Fibroblast of skin of right quadriceps (primary cell): ENCODE measurements around the gene PITX1.
A peak's percentile ranks its signal among the peaks of the same experiment; 100 is the strongest.
"Not testable (repeated sequence)": the region's sequence is repeated elsewhere in the genome, so short reads cannot be mapped to it uniquely, and the experiment has no call there.

Source experiments
- DNase-seq: peaks from one replicate; pipeline ENCODE4 v3.0.0-alpha.2; 2013

The PITX1 gene

GRCh38 chr5:135008981-135009735 lies 24.9 kb downstream of the PITX1 start:
- DNase-seq, result no peak

- DNase-seq, result no peak
Observed at GRCh38 chr5:135008556-135008955, 25.5 kb downstream of the PITX1 start.

DNA sequence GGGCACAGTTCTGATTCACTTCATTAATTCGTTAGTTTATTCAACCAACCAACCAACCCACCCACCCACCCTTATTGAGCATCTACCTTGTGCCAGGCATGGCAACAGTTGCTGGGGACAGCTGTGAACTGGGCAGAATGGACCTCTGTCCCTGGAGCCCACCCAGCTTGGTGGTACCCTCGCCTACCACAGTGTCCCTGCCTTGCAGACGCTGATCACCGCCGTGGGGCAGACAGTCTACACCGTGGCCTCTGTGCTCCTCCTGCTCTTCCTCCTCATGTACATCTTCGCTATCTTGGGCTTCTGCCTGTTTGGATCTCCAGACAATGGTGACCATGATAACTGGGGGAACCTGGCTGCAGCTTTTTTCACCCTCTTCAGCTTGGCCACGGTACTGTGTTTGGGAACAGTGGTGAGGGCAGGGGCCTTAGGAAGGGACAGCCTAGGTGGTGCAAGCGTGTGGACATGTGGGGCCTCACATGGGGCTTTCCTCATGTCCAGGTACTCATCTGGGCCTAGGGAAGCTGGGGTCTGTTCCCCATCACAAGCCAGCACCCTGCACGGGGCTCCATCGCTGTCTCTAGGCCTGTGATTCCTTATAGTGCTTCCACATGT lies 26.2 kb downstream of the PITX1 start:
- no peak for DNase-seq

DNA sequence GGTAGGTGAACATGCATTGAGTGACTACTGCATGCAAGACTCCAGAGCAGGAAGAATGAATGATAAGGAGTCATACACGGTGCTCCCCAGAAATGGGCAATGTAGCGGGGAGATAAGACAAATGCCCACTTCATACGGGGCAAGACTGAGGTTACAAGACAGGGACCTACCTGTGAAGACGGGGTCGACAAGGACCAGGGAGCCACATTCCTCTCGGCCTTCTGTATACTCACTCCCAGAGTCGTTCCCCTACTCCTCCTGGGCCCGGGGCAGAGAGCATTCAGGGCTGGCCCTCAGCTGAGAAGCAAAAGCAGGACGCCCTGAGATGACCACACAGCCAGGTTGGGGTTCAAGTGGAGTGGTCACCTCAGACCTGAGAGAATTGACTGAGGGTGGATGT lies 26.7 kb downstream of the PITX1 start:
- DNase-seq, result no peak

- no peak for DNase-seq
Observed at GRCh38 chr5:135005076-135005475, 29.0 kb downstream of the PITX1 start.

DNA sequence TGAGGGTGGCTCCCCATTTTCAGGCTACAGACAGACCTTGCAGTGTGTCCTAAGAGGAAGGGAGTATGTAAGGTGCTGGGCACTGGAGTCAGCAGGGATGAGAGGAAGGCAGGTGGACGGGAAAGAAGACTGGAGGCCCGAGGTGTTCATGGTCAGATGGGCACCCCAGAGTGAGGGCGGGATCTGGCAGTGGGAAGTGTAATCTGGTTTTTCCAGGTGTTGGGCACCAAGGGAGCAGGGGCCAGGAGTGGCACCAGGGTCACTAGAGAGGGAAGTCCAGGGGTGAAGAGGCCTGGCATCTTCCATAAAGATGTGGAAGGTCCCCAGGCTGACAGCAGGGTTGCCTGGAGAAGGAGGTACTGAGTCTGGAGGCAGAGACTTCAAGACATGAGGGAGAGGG lies 29.7 kb downstream of the PITX1 start:
- no peak for DNase-seq

- DNase-seq, result not testable (repeated sequence)
Observed at GRCh38 chr5:134998068-134998467, 36.0 kb downstream of the PITX1 start.

- no peak for DNase-seq
Observed at GRCh38 chr5:134997015-134997414, 37.0 kb downstream of the PITX1 start.

DNA sequence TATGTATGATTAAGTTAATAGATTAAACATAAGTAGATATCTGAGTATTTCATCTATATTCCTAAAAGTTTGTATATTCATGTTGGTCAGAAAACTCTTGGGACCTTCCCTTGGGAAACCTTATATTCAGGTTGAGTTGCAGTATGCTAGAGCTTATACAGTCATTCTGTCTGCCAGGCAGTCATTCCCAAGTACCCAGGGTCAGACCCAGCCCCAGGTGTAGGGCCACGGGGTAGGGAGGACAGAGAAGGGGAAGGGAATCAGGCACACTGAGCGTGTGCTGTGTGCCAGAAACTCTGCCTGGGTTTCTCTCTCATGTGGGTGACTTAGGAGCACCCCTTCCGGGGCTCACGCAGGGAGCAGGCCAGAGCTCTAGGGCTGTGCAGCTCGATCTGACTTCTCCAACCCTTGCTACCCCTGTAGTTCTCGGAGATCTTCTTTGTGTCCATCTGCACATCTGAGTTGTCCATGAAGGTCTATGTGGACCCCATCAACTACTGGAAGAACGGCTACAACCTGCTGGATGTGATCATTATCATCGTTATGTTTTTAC lies 38.1 kb downstream of the PITX1 start:
- DNase-seq, result no peak

DNA sequence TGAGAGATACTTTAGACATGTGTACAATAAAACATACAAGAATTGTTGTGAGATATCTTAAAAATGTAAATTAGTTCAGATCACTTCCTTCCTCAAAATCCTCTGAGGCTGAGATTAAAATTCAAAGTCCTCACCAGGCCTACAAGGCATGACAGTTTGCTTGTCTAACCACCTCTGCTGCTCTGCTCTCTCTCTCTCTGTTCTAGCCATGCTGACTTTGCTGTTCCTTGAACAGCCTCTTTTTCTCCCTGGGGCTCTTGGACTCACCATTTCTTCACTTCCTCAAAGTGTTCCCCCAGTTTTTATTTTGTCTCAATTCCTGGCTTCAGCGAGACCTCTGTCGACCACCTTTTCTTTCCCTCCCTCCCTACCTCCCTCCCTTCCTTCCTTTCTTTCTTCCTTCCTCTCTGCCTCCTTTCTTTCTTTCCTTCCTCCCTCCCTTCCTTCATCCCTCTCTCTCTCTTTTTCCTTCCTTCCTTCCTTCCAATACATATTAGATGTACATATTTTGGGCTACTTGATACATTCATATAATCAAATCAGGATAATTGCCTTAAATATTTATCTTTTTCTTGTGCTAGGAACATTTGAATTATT lies 39.4 kb downstream of the PITX1 start:
- DNase-seq, result no peak

GRCh38 chr5:134993161-134993560 lies 40.9 kb downstream of the PITX1 start:
- DNase-seq, result no peak

DNA sequence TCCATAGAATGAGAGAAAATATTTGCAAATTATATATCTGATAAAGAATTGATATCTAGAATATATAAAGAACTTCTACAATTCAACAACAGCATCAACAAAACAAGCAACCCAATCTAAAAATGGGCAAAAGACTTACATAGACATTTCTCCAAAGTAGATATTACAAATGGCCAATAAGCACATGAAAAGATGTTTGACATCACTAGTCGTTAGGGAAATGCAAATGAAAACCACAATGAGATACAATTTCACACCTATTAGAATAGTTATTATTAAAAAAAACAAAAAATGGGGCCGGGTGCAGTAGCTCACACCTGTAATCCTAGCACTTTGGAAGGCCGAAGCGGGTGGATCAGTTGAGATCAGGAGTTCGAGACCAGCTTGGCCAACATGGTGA lies 41.9 kb downstream of the PITX1 start:
- DNase-seq, result no peak

DNA sequence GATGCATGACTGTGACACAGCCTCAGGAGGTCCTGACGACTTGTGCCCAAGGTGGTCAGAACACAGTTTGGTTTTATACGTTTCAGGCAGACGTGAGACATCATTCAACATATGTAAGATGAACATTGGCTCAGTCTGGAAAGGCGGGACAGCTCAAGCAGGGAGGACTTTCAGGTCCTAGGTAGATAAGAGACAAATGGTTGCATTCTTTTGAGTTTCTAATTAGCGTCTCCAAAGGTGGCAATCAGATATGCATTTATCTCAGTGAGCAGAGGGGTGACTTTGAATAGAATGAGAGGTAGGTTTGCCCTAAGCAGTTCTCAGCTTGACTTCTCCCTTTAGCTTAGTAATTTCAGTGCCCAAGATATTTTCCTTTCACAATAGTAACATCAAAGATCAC lies 43.8 kb downstream of the PITX1 start:
- DNase-seq, result not testable (repeated sequence)

DNA sequence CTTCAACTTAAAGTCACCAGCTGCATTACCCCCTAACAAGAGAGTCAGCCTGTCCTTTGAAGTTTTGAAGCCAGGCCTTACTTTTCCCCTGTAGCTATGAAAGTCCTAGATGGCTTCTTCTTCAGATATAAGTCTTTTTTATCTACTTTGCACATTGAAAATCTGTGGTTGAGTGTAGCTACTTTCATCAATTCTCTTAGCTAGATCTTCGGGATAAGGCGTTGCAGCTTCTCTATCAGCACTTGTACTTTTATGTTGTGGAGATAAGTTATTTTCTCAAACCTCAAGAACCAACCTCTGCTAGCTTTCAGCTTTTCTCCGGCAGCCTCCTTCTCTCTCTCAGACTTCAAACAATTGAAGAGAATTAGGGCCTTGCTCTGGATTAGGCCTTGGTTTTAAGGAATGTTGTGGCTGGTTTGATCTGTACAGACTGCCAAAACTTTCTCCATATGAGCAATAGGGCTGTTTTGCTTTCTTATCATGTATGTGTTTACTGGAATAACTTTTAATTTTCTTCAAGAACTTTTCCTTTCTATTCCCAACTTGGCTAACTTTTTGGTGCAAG lies 44.7 kb downstream of the PITX1 start:
- peak; percentile 28 for DNase-seq

- DNase-seq, result no peak
Observed at GRCh38 chr5:134982230-134982629, 51.8 kb downstream of the PITX1 start.

DNA sequence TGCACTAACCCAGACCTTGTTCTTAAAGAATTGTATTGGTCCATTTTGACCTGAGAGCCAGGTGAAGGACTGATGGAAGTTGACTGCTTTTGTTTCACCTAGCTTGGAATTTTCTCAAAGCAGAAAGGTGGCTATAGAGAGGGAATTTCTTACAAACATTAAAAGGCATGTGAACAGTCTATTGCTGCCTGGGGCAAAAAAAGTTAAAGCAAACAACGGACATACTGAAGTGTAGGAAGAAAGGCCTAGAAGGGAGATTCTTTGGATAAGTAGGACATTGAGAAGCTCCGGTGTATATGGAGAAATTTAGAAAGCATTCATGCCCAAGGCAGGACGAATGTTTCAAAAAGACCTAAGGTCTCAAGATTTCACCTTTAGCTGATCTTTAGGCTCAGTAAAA lies 54.6 kb downstream of the PITX1 start:
- DNase-seq, result no peak
